ENCODE data around the gene HSD17B2.

GRCh38 chr16:82037666-82038065 lies 2.6 kb downstream of the HSD17B2 start:
- TF ChIP-seq REST (IDR thresholded peaks at IDR 0.05; ENCODE audit: low read depth) (no peak), MAX (IDR thresholded peaks at IDR 0.05) (no peak), TCF12 (IDR thresholded peaks at IDR 0.05; ENCODE audit: low read depth) (no peak), EP300 (IDR thresholded peaks at IDR 0.05; ENCODE audit: borderline replicate concordance) (no peak), TAF1 (IDR thresholded peaks at IDR 0.05; ENCODE audit: low read depth) (no peak), FOXM1 (IDR thresholded peaks at IDR 0.05; ENCODE audit: borderline replicate concordance, low read depth) (no peak), CEBPB (IDR thresholded peaks at IDR 0.05) (no peak), RAD21 (IDR thresholded peaks at IDR 0.05; ENCODE audit: low read depth) (no peak), TEAD4 (IDR thresholded peaks at IDR 0.05) (no peak), YY1 (IDR thresholded peaks at IDR 0.05; ENCODE audit: low read depth) (no peak), NFIC (IDR thresholded peaks at IDR 0.05) (no peak), EGR1 (IDR thresholded peaks at IDR 0.05) (no peak)
- TF ChIP-seq, protein P1, sequence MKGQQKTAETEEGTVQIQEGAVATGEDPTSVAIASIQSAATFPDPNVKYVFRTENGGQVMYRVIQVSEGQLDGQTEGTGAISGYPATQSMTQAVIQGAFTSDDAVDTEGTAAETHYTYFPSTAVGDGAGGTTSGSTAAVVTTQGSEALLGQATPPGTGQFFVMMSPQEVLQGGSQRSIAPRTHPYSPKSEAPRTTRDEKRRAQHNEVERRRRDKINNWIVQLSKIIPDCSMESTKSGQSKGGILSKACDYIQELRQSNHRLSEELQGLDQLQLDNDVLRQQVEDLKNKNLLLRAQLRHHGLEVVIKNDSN (IDR thresholded peaks at IDR 0.05) = no peak
